Fibroblast of mammary gland (primary cell): ENCODE data around the gene USP49.

ENCODE experiments used
- DNase-seq: peaks from one replicate; pipeline ENCODE4 v3.0.0-alpha.2; 2010; ENCODE audit warnings: low read depth
- H3K4me3 ChIP-seq: 2 replicates; pipeline ENCODE4 v1.5.1; 2011; ENCODE audit warnings: low read depth, mild to moderate bottlenecking, low read length, moderate library complexity; ENCODE audit not compliant: control insufficient read depth
- CTCF ChIP-seq: conservative IDR thresholded peaks from 2 replicates; pipeline ENCODE4 v1.5.1; 2011; ENCODE audit warnings: low read depth, low read length, inconsistent platforms; ENCODE audit not compliant: control insufficient read depth, insufficient read depth

USP49 gene

DNA sequence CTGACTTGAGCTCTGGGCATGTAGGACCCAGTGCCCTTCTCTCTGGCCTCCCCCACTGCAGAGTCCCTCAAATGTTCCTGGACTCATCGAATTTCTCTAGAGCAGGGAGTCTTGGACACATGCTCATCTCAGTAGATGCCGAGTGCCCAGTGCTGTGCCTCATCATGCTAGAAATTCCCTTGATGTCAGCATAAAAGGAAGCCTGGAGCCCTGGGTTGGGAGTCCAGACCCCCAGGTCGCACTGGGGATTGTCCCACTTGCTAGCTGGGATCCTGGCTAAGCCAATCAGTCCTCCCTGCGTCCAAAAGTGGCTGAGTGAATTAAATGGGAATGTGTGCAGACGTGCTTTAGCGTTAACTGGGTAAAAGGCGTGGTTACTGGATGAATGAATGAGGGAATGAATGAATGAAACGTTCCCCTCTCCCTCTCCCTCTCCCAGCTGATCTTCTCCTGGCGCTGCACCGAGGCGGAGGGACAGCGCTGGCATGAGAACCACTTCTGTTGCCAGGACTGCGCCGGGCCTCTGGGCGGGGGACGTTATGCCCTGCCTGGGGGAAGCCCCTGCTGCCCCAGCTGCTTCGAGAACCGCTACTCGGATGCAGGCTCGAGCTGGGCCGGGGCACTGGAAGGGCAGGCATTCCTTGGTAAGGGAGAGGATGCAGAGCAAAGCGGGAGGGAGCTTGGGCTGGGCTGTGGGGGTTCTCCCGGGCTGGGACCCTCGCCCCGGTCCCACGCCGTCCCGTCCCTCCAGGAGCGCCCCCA lies 109.3 kb downstream of the USP49 start:
- H3K4me3 ChIP-seq: peak overlapping the region; percentile 59
- TF ChIP-seq CTCF: no peak
- DNase-seq: no peak

GRCh38 chr6:41785254-41785653 lies 109.9 kb downstream of the USP49 start:
- no peak for TF ChIP-seq CTCF
- DNase-seq: no peak
- no peak overlapping the region for H3K4me3 ChIP-seq

DNA sequence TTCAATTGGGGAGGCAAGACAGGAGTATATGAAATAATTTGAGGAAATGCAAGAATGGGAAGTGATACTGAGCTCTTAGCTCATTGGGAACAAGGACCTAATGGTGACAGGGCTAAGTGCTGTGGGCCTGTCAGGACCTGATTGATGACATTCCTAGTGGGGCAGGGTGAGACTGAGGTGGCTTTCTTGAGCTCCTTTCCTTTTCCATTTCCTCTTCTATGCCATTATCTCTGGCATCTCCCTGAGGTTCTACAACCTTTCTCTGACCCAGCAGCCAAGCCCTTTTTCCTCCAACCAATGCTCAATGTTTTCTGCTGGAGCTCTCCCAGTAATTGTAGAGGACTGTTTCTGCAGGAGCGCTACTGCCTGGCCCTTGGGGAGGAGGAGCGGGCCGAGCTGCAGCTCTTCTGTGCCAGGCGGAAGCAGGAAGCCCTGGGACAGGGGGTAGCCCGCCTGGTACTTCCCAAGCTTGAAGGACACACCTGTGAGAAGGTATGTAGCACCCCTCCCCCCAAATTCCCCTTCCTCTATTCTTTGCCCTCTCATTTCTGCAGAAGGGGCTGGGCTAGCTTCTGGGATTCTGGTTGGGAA lies 110.5 kb downstream of the USP49 start:
- no peak overlapping the region for H3K4me3 ChIP-seq

GRCh38 chr6:41783106-41783780 lies 111.9 kb downstream of the USP49 start:
- DNase-seq: no peak
- no peak for TF ChIP-seq CTCF

More for the DNA sequence above, 110.5 kb downstream of the USP49 start:
- TF ChIP-seq CTCF: no peak
- no peak for DNase-seq

DNA sequence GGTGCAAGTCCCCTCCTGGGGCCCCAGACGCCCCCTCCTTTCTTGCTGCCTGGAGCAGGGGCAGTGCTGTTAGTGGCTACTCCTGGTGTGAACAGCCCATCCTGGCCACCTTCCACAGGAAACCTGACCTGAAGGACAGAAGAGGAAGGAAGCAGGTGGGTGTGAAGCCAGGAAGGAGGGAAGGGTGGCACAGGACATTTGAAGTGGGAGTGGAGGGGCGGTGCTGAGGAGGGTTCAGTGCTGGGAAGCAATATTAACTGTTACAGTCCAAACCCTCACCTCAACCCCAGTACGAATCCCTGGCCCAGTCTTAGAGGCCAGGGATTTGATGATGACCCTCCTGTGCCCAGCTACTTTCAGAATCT lies 113.8 kb downstream of the USP49 start:
- H3K4me3 ChIP-seq: no peak overlapping the region
- TF ChIP-seq CTCF: no peak
- DNase-seq: no peak

More at GRCh38 chr6:41783106-41783780, 111.9 kb downstream of the USP49 start:
- H3K4me3 ChIP-seq: no peak overlapping the region

- H3K4me3 ChIP-seq: peak within 1 kb of the TSS; percentile 71
- no peak for TF ChIP-seq CTCF
- no peak for DNase-seq
Measured at GRCh38 chr6:41780551-41781365, 114.4 kb downstream of the USP49 start, which contains the start of gene PRICKLE4. PRICKLE4 (plus strand) TSS chr6:41780782; CDS start chr6:41783474, 2,692 bp downstream.
